ENCODE data around the gene PAPOLA. TPM values are rescaled to one million over a fixed set of nuclear protein-coding genes. Genes with fewer than 3 reads are reported as not detected.
A peak's percentile ranks its signal among the peaks of the same experiment; 100 is the strongest.

Gene PAPOLA
- total RNA-seq, 1 donor from 2014 or later, result 188 TPM

DNA sequence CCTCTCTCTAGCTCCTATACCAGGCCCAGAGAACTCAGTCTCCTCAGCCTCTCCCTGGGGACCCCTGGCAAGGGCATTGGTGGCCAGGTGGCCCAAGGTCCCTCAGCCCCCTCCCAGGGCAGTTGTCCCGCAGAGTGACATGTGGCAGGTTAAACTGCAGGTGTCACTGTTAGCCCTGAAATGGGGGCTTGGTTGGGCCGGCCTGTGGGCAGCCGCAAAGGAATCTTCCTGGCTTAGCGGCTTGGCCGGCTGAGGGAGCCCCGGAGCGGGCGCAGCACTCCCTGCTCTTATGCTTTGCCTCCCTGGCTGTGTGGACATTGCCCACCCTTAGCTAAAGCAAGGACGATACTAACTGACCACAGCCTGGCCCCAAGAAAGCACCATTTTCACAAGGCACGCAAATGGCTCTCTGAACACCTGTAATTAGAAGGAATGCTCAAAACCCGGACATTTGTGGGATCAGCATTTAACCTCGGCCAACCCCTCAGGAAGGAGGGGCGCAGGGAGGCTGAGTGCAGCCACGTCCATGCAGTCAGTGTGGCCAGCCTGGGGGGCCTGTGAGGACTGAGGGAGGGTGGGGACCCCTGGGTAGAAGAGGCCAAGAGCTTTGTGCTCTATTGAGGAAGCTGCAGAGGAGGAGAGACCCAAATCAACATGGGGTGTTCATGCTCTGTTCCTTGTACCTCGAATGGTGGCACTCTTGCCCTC, 82.2 kb downstream of the PAPOLA start:
- Histone ChIP-seq H4K20me1 (ENCODE audit: insufficient read depth, low read length) (peaks cover 7% of the 10 kb centered on the region), H3K4me3 (ENCODE audit: insufficient read depth, low read depth, low read length) (no peak overlapping the region), H3K4me1 (ENCODE audit: insufficient read depth, low read length) (no peaks in the 10 kb centered on the region), H3K27me3 (ENCODE audit: insufficient read depth, low read length) (peaks cover 15% of the 10 kb centered on the region), H3K9me3 (ENCODE audit: insufficient read depth, low read depth, low read length) (no peaks in the 10 kb centered on the region), H3K4me2 (ENCODE audit: low read length) (no peak overlapping the region), H3K36me3 (ENCODE audit: insufficient read depth, low read length) (no peaks in the 10 kb centered on the region), H2AFZ (ENCODE audit: low read depth, low read length) (no peak overlapping the region), H3K9ac (ENCODE audit: low read length) (no peak overlapping the region), H3K27ac (ENCODE audit: low read depth, low read length) (no peak overlapping the region), H3K79me2 (ENCODE audit: insufficient read depth, low read length) (no peaks in the 10 kb centered on the region)
- DNase-seq (ENCODE audit: low read depth) (no peak), FAIRE-seq (no peak)
- Mint-ChIP-seq H3K27ac (ENCODE audit: unreplicated experiment) (no peak overlapping the region), H3K4me1 (ENCODE audit: low read depth, unreplicated experiment) (no peaks in the 10 kb centered on the region), H3K27me3 (ENCODE audit: low read depth, unreplicated experiment) (peaks cover 14% of the 10 kb centered on the region), H3K36me3 (ENCODE audit: low read depth, unreplicated experiment) (no peaks in the 10 kb centered on the region), H3K4me3 (ENCODE audit: unreplicated experiment) (no peak overlapping the region), H3K9me3 (ENCODE audit: unreplicated experiment) (no peaks in the 10 kb centered on the region)
- no peak for TF ChIP-seq EZH2 (IDR thresholded peaks at IDR 0.05; ENCODE audit: insufficient read depth, low read length)
- TF ChIP-seq CTCF (IDR thresholded peaks at IDR 0.05; ENCODE audit: insufficient read depth, low read depth, low read length), result peak; percentile 14

DNA sequence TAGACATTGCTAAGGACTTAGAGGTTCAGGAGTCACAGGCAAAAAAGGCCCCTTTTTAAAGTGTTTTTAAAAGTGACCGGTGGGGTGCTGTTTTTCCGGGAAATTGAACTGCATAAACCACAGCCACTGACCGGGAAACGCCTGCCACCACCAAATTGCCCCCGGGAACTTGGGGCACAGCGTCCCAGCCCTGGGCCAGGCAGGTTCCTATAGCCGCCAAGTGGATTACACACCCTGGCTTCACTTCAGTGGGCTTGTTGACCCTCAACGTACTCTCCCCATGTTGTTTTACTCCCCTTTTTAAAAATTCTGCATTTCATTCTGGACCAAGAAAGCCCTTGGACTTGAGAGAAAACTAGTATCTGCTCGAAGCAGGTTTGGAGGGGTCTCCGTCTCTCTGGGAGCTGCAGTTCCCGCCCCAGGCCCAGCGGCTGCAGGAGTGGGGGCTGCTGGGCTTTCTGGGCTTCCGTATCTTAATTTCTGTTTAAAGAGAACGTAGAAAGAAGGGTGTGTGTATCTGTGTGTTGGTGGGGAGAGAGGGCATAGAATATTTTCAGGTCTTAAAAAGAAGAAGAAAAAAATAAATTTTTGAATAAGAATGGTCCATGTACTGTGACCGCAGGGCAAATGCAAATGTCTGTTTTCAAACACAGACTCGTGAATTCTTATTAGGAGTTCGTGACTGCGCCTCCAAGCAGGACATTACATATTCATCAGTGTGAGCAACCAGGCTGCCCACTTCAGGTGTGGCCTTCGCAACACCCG, 82.9 kb downstream of the PAPOLA start:
- Mint-ChIP-seq H3K36me3 (ENCODE audit: low read depth, unreplicated experiment) (no peaks in the 10 kb centered on the region), H3K4me3 (ENCODE audit: unreplicated experiment) (no peak overlapping the region), H3K27ac (ENCODE audit: unreplicated experiment) (no peak overlapping the region), H3K4me1 (ENCODE audit: low read depth, unreplicated experiment) (no peaks in the 10 kb centered on the region), H3K27me3 (ENCODE audit: low read depth, unreplicated experiment) (peaks cover 14% of the 10 kb centered on the region), H3K9me3 (ENCODE audit: unreplicated experiment) (no peaks in the 10 kb centered on the region)
- Histone ChIP-seq H2AFZ (ENCODE audit: low read depth, low read length) (no peak overlapping the region), H3K4me1 (ENCODE audit: insufficient read depth, low read length) (no peaks in the 10 kb centered on the region), H3K9me3 (ENCODE audit: insufficient read depth, low read depth, low read length) (no peaks in the 10 kb centered on the region), H3K27ac (ENCODE audit: low read depth, low read length) (no peak overlapping the region), H3K79me2 (ENCODE audit: insufficient read depth, low read length) (no peaks in the 10 kb centered on the region), H3K27me3 (ENCODE audit: insufficient read depth, low read length) (peaks cover 15% of the 10 kb centered on the region), H3K4me3 (ENCODE audit: insufficient read depth, low read depth, low read length) (no peak overlapping the region), H3K4me2 (ENCODE audit: low read length) (no peak overlapping the region), H3K36me3 (ENCODE audit: insufficient read depth, low read length) (no peaks in the 10 kb centered on the region), H3K9ac (ENCODE audit: low read length) (no peak overlapping the region), H4K20me1 (ENCODE audit: insufficient read depth, low read length) (peaks cover 7% of the 10 kb centered on the region)
- no peak for DNase-seq (ENCODE audit: low read depth)
- no peak for TF ChIP-seq EZH2 (IDR thresholded peaks at IDR 0.05; ENCODE audit: insufficient read depth, low read length)
- no peak for FAIRE-seq

GRCh38 chr14:96585672-96586013, 83.5 kb downstream of the PAPOLA start:
- Histone ChIP-seq H4K20me1 (ENCODE audit: insufficient read depth, low read length) (peaks cover 7% of the 10 kb centered on the region), H3K9me3 (ENCODE audit: insufficient read depth, low read depth, low read length) (no peaks in the 10 kb centered on the region), H3K27me3 (ENCODE audit: insufficient read depth, low read length) (peaks cover 15% of the 10 kb centered on the region), H3K9ac (ENCODE audit: low read length) (no peak overlapping the region), H3K4me1 (ENCODE audit: insufficient read depth, low read length) (no peaks in the 10 kb centered on the region), H2AFZ (ENCODE audit: low read depth, low read length) (no peak overlapping the region), H3K36me3 (ENCODE audit: insufficient read depth, low read length) (no peaks in the 10 kb centered on the region), H3K27ac (ENCODE audit: low read depth, low read length) (no peak overlapping the region), H3K4me3 (ENCODE audit: insufficient read depth, low read depth, low read length) (no peak overlapping the region), H3K79me2 (ENCODE audit: insufficient read depth, low read length) (no peaks in the 10 kb centered on the region), H3K4me2 (ENCODE audit: low read length) (no peak overlapping the region)
- Mint-ChIP-seq H3K4me1 (ENCODE audit: low read depth, unreplicated experiment) (no peaks in the 10 kb centered on the region), H3K27me3 (ENCODE audit: low read depth, unreplicated experiment) (peaks cover 14% of the 10 kb centered on the region), H3K36me3 (ENCODE audit: low read depth, unreplicated experiment) (no peaks in the 10 kb centered on the region), H3K27ac (ENCODE audit: unreplicated experiment) (no peak overlapping the region), H3K4me3 (ENCODE audit: unreplicated experiment) (no peak overlapping the region), H3K9me3 (ENCODE audit: unreplicated experiment) (no peaks in the 10 kb centered on the region)
- FAIRE-seq (no peak), DNase-seq (ENCODE audit: low read depth) (no peak)
- TF ChIP-seq CTCF (IDR thresholded peaks at IDR 0.05; ENCODE audit: insufficient read depth, low read depth, low read length) (no peak), EZH2 (IDR thresholded peaks at IDR 0.05; ENCODE audit: insufficient read depth, low read length) (no peak)
